ENCODE results near the gene MSLN.

DNA sequence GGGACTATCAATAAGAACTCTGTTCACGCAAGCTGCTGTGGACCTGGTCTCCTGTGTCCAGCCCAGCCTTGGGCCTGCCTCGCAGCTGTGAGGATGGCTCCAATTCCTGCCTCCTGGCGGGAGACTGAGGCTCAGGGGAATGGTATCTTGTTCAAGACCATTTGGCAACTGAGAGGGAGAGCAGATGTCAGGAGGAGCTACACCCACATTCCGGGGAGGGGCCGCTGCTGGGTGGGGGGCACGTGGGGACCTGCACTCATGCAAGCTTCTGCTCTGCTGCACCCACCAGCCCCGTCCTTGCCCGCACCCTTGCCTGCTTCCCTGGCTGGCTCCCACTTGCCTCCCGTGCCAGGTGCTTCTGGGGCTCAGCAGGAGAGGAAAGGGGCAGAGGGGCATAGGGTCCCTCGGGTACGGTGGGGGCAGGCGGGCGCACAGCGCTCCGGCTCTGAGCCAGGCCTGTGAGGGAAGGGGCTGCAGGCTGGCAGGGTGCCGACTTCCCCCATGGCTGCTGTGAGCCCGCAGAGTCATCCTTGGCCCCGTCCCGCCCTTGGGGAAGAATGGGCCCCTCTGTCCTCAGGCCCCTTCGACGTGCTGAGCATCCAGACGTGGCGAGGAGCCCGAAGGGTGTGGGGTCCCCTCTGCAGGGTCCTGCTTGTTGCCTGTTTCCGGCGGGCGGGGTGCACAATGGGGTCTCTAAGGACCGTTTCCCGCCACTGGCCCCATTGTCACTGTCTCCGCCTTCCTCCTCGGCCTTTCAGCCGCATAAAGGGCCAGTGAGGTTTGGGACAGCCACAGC is 42.9 kb upstream of the MSLN start:
- TF ChIP-seq CTCF (IDR thresholded peaks at IDR 0.05) (no peak), POLR2A (IDR thresholded peaks at IDR 0.05) (no peak)

Measured in lower leg skin (tissue), 3 donors.